HG03175 (cell line): ENCODE data around the gene WNT3A.
"Not testable (repeated sequence)": the region's sequence is repeated elsewhere in the genome, so short reads cannot be mapped to it uniquely, and the experiment has no call there.

Experiments used
- ATAC-seq: cut with Tn5 transposase; IDR thresholded peaks from one replicate; pipeline ENCODE4 v1.9.1; 2021; ENCODE audit warnings: mild to moderate bottlenecking, moderate library complexity; ENCODE audit not compliant: unreplicated experiment

Gene WNT3A

GRCh38 chr1:228011721-228012311, 5.0 kb downstream of the WNT3A start:
- no peak for ATAC-seq

DNA sequence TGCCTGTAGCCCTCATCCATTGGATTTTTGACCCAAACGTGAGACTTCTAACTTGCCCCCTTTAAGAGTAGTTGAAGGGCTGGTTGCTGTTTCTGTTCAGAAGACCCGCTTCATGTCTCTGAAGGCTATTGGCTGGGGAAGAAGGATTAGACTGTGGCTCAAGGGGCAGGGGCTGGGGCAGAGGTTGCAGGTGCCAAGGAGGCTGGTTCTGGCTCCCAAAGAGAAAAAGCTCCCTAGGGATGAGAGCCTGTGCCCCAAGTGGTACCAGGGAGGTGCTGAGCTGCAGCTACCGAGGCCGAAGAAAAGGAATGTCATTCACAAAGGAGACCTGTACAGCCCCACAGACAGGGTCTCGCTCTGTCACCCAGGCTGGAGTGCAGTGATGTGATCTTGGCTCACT, 5.8 kb downstream of the WNT3A start:
- no peak for ATAC-seq

DNA sequence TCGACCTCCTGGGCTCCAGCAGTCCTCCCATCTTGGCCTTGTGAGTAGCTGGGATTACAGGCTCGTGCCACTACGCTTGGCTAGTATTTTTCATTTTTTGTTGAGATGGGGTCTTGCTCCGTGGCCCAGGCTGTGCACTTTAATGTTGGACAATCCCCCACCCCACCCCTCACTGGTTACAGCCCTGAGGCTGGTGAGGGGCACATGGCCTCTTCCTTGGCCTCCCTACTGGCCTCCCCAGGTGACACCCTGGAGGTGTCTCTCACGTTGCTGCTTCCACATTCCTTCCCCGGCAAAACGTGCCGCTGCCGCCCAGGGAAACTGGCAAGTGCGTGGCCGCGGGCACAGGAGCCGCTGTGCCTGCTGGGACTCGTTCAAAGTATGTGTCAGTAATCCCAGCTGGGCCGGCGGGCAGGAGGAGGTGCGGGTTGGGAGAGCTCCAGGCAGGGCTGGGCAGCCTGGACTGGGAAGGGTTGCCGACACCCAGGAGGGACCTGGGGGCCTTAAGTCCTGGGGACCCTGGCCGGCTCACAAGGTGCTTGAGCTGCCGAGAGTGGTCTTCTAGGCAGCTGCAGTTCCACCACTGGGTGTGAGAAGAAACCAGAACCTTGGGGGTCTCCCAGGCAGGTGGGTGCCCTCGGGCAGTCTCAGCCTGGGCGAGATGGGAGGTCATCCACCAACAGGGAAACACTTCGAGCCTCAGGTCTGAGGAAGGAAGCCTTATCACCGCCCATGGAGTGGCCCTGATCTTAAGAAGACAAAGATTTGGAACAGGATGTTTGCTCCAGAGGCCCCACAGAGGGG, 6.5 kb downstream of the WNT3A start:
- ATAC-seq = no peak

DNA sequence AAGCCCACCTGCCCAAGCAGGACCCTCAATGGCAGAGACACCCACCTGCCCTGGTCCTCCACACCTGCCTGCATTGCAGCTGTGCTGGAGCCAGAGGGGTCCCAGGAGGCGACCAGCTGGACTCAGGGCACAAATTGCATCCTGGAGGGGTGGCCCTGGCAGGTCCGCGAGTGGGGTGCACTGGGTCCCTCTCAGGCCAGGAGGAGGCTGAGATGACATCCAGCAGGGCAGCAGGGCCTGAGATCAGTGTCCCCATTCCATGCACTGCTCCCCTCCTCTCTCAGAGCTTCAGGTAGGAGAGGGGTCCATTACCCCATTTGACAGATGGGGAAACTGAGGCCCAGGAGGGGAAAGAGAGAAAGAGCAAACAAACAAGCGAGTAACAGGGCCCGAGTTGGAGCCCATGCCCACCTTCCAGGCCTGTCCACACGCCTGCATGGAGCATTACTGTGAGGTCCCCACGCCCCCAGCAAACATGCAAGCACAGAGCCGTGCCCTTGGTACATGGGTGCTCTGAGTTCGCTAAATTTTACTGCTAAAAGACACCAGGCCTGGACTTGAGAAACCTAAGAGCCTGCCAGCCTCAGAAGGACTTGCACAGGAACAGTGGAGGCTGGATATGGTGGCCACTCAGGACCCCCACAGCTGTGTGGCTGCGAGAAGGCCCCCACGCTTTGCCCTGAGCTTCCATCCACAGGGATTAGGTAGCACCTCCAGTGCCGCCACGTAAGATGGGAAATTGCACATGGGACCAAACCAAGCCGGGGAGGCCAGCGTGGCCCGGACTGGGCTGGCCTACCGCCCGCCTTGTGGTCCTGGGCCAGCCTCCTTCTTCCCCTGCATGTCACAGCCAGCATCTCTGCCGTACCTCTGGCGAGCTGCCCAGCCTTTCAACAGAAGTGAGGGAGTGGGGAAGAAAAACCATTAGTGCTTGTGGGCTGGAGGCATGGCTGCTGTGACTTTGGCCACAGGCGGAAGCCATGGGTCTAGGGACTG, 7.4 kb downstream of the WNT3A start:
- ATAC-seq = no peak

DNA sequence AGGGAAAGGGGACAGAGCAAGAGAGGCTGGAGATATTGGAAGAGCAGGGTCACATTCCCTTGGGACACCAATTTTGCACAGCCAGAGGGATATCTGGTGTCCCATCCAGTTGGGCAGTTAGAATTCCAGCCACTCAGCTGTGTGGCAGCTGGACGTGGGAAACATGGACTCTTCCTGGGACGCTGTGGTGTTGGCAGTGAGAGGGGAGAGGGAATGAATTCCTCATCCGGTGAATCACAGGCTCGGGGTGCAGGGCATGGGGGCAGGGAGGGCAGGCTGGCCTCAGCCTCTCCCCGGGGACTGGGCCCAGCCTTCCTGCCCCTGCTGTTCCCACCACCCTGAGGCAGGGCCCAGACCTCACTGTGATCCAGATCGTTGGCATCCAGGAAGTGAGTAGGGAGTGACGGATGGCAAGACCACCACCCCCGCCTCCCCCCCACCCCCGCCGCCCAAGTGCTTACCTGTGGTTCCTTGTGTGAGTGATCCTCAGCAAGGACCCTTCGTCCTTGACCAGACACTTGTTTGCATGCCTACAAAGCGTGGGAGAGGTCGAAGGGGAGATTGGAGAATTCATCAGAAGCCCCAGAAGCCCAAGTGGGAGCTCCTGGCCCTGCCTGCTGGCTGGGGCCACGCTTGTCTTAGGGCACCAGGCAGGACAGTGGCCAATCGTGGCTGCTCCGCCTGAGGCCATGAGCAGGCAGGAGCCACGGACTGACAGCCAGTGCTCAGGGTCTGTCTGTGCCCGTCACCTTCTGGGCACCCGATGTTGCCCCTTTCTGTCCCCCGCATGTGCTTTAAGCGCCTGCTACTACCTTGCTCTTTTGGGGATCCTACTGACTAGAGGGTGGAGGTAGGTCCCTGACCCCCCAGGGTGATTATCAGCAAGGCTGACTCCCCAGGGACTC, 8.7 kb downstream of the WNT3A start:
- ATAC-seq = no peak

DNA sequence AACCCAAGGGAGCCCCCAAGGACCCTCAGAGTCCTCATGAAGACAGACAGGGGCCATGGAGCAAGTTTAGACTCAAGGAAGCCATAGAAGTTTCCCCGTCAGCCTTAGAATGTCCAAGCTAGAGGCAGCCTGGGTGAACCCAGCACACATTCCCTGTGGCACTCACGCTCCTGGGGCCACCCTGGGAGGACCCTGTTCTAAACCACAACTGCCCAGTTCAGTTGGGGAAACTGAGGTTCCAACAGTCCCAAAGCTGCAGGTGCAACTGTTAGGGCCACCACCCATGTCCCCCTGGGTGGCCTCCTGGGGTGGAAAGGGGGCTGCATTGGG, 9.3 kb downstream of the WNT3A start:
- ATAC-seq = no peak

DNA sequence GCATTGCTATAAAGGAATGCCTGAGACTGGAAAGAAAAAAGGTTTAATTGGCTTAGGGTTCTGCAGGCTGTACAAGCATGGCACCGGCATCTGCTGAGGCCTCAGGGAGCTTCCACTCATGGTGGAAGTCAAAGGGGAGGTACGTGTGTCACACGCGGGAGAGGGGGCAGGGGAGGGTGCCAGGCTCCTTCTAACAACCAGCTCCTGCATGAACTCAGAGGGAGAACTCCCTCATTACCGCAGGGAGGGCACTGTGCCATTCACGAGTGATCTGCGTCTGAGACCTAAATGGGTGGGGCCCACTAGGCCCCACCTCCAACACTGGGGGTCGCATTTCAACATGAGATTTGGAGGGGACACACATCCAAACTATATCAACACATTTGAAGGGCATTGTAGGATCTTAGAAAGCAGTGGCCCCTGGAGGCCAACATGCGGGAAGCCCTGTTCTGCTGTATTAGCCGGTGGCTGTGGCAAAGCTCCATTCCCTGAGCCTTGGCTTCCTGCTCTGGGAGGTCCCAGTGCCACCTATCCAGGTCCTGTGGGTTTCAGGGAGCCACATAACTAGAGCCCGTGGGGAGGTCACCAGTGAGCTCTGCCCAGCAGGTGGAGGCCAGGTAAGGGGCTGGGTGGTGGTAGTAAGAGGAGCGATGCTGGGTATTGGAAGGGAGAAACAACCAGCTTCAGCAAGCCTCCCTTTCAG, 10.0 kb downstream of the WNT3A start:
- ATAC-seq = no peak

GRCh38 chr1:228017356-228018124, 10.7 kb downstream of the WNT3A start:
- ATAC-seq = no peak

GRCh38 chr1:228018125-228018398, 11.3 kb downstream of the WNT3A start:
- ATAC-seq = no peak

- no peak for ATAC-seq
These were observed 12.3 kb downstream of the WNT3A start for GRCh38 chr1:228018961-228019721.

DNA sequence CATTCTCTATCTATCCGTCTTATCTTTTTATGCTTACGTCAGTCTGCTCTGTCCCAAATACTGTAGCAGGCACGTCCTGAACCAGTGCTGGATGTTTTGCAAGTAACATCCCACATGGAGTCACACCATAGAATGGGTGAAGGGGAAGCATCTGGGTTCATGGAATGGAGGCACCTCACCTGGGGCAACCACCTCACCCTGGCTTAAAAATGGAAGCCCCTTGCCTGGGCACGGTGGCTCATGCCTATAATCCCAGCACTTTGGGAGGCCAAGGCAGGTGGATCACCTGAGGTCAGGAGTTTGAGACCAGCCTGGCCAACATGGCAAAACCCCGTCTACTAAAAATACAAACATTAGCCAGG, 12.9 kb downstream of the WNT3A start:
- not testable (repeated sequence) for ATAC-seq

DNA sequence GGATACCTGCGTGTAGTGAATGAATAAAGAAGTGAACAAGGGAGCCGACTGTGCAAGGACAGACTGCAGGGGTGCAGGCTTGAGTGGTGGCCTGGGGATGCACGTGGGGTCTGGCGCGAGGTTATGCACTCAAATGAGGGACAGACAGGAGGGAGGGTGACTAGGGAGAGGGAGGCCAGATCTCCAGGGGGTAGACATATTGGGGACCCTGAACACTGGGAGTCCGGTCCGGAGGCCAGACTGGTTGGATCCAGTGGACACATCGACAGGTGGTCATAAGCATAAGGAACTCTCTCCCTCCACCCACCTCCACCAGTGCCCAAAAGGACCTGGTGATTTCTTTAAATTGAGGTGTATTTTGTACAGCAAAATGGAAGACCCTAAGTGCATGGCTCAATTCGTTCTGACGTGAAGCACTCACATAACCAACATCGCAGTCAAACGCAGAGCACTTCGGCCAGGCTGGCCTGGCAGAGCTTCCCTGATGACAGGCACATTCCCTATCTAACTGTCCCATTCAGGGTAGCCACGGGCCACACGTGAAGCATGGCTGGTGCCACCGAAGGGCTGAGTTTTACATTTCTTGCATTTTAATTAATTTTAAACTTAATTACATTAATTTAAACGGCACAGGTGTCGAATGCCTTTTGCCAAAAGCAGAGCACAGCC, 14.0 kb downstream of the WNT3A start:
- ATAC-seq = no peak

DNA sequence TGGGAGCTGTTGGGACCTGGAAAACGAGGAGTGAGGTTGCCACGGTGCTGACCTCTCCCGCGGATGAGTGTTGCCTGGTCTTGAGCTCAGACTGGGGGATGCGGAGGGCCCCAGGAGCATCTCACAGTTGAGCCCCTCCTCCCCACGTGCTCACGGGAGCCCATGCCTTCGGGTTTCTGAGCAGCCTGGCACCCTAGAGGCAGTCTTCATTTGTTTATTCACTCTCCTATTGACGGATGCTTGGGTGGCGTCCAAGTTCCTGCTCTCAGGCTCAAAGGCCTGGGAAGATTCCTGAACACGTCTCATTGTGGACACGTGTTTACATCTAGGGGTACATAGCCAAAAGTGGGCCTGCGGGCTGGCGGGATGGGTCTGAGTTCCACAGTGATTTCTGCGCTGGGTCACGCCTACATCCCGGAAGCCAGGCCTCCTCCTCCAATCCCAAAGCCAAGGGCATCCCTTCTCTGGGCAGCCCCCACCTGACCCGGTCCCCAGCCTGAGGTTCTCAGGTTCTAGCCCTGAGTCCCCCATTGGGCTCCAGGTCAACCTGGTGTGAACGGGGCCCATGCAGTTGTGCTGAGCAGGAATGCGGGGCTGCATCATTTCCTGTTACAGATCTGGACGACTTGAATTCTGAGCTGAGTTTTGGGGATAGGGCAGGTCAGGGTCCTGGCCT, 14.7 kb downstream of the WNT3A start:
- no peak for ATAC-seq

GRCh38 chr1:228022571-228023293, 15.9 kb downstream of the WNT3A start:
- ATAC-seq = no peak

DNA sequence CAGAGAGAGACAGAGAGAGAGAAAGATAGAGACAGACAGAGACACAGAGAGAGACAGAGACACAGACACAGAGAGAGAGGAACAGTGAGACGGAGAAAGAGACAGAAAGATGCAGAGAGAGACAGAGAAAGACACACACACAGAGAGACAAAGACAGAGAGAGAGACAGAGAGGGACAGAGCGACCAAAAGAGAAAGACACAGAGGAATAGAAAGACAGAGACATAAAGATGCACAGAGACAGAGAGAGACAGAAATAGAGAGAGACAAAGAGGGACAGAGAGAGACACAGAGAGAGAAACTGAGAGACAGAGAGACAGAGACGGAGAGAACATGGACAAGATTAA, 16.5 kb downstream of the WNT3A start:
- no peak for ATAC-seq

DNA sequence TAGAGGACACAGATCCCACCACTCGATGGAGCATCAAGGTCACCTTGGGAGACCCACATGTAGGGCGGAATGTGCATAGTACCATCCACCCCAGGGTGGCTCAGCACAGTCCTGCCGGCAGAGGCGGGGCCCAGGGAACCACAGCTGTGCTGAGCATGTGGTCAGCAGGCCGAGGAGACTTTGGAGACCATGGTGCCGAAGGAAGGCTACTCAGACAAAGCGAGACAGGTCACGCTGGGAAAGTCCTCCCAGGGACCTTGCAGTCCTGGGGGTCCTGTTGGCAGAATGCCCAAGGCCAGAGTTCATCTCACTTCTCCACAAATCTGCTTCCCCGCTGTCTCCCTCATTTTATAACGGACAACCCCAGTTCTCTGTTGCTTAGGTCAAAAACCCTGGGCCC, 22.5 kb downstream of the WNT3A start:
- ATAC-seq = no peak
